H1 (cell line): ENCODE measurements around the gene R3HDM4. TPM values are rescaled to one million over a fixed set of nuclear protein-coding genes. Genes with fewer than 3 reads are reported as not detected.

Experiments used
- BRCA1 ChIP-seq: IDR thresholded peaks from 2 replicates; pipeline ENCODE4 v1.6.1; 2012; ENCODE audit warnings: low read depth, low read length, improper control_type of control experiment
- CHD2 ChIP-seq: IDR thresholded peaks from 2 replicates; pipeline ENCODE4 v1.6.1; 2012; ENCODE audit warnings: low read length, improper control_type of control experiment
- CHD7 ChIP-seq: fragments of 300-600 bp; sonication (generic); IDR thresholded peaks from 2 replicates; pipeline ENCODE4 v1.7.1; 2012; ENCODE audit warnings: low read length, moderate library complexity, mild to moderate bottlenecking, inconsistent platforms; ENCODE audit not compliant: insufficient replicate concordance
- CREB1 ChIP-seq: IDR thresholded peaks from 2 replicates; pipeline ENCODE4 v1.6.1; 2012; ENCODE audit warnings: inconsistent platforms
- POLR2AphosphoS5 ChIP-seq: IDR thresholded peaks from 2 replicates; pipeline ENCODE4 v1.6.1; 2011; ENCODE audit warnings: low read depth, low read length
- TEAD4 ChIP-seq: IDR thresholded peaks from 2 replicates; pipeline ENCODE4 v1.6.1; 2012; ENCODE audit warnings: low read depth, low read length, inconsistent platforms, mixed read lengths
- polyA plus RNA-seq, 7 experiments: library from polyadenylated mRNA; depleted of rRNA in 3 of 7; stranded (reverse) in 5 of 7; unstranded in 2 of 7; fragments of >200 nt in 5 of 7; fragments of 200-250 nt in 2 of 7; gene quantifications; 1 replicate in 5 of 7; 2 replicates in 1 of 7; 4 replicates in 1 of 7; pipeline versions ENCODE4 v1.2.1 to v1.2.3, GENCODE V29; 2011 to 2013; ENCODE audit warnings: missing spikeins in 2 of 7, mixed read lengths in 2 of 7
- total RNA-seq: library from RNA; stranded (reverse); fragmentation: NEBNext Ultra II Directional; extraction: Animal tissue kit (Norgen Biotek cat#: 25700); gene quantifications from 2 replicates; pipeline ENCODE4 v1.2.1, GENCODE V29; 2021

Gene R3HDM4
- total and polyA plus RNA-seq, 2 of the 8 experiments (the other 6 are each of a cell fraction or from before 2014, with no cell fraction given), result 76.8 to 102 TPM

- no peak for TF ChIP-seq CHD7
- TF ChIP-seq CREB1, result no peak
- TF ChIP-seq POLR2AphosphoS5, result no peak
- TF ChIP-seq CHD2, result no peak
- no peak for TF ChIP-seq BRCA1
- no peak for TF ChIP-seq TEAD4
These were observed 27.3 kb downstream of the R3HDM4 start (continued) for GRCh38 chr19:885536-886224.
